GM23338 (cell line): ENCODE measurements around the gene ZDHHC5. TPM values are rescaled to one million over a fixed set of nuclear protein-coding genes. Genes with fewer than 3 reads are reported as not detected.
"Not testable (repeated sequence)": the region's sequence is repeated elsewhere in the genome, so short reads cannot be mapped to it uniquely, and the experiment has no call there.

Experiments
- ATAC-seq: fragments of 200-7000 bp; cut with Tn5 transposase; 3 replicates; pipeline ENCODE4 v1.9.1; 2020
- DNase-seq: peaks from one replicate; pipeline ENCODE4 v3.0.0-alpha.2; 2015; ENCODE audit warnings: low spot score
- H2AFZ ChIP-seq: fragments of 200-600 bp; sonication (generic); 2 replicates; pipeline ENCODE4 v1.8.0; 2016; ENCODE audit warnings: antibody characterized with exemption, mild to moderate bottlenecking, moderate library complexity
- H3F3A ChIP-seq: fragments of 200-600 bp; sonication (generic); replicated peaks from 2 replicates; pipeline ENCODE4 v1.8.0; 2017; ENCODE audit warnings: antibody characterized with exemption, mixed run types, low read depth
- H3K27ac ChIP-seq: fragments of 200-600 bp; sonication (generic); 2 replicates; pipeline ENCODE4 v1.6.1; 2016; ENCODE audit warnings: low read depth
- H3K27me3 ChIP-seq: fragments of 200-600 bp; sonication (generic); 2 replicates; pipeline ENCODE4 v1.8.0; 2016; ENCODE audit warnings: mild to moderate bottlenecking, mixed run types, moderate library complexity; ENCODE audit not compliant: insufficient read depth
- H3K36me3 ChIP-seq: fragments of 200-600 bp; sonication (generic); 2 replicates; pipeline ENCODE4 v1.8.0; 2016; ENCODE audit warnings: mild to moderate bottlenecking; ENCODE audit not compliant: insufficient read depth
- H3K4me1 ChIP-seq: fragments of 200-600 bp; sonication (generic); 2 replicates; pipeline ENCODE4 v1.8.0; 2016; ENCODE audit warnings: mild to moderate bottlenecking, moderate library complexity; ENCODE audit not compliant: insufficient read depth
- H3K4me2 ChIP-seq: fragments of 200-600 bp; sonication (generic); 2 replicates; pipeline ENCODE4 v1.7.1; 2017; ENCODE audit warnings: mixed run types
- H3K4me3 ChIP-seq: fragments of 200-600 bp; sonication (generic); 2 replicates; pipeline ENCODE4 v1.6.1; 2016; ENCODE audit warnings: mixed run types
- H3K79me2 ChIP-seq: fragments of 200-600 bp; sonication (generic); replicated peaks from 2 replicates; pipeline ENCODE4 v1.8.0; 2017; ENCODE audit warnings: mild to moderate bottlenecking; ENCODE audit not compliant: insufficient read depth
- H3K9me2 ChIP-seq: fragments of 200-600 bp; sonication (generic); 2 replicates; pipeline ENCODE4 v1.8.0; 2017; ENCODE audit not compliant: insufficient read depth
- H4K20me1 ChIP-seq: fragments of 200-600 bp; sonication (generic); replicated peaks from 2 replicates; pipeline ENCODE4 v1.8.0; 2017; ENCODE audit warnings: mild to moderate bottlenecking; ENCODE audit not compliant: insufficient read depth
- H3K27ac Mint-ChIP-seq: 2 replicates; pipeline ENCODE4 v1.8.0; 2020; ENCODE audit warnings: inconsistent platforms, mild to moderate bottlenecking, moderate library complexity, mixed read lengths
- H3K27me3 Mint-ChIP-seq: 3 replicates; pipeline ENCODE4 v1.8.0; 2022; ENCODE audit warnings: low read depth, mild to moderate bottlenecking, moderate library complexity, mixed read lengths, inconsistent platforms; ENCODE audit not compliant: insufficient read depth, poor library complexity
- H3K36me3 Mint-ChIP-seq: 3 replicates; pipeline ENCODE4 v1.8.0; 2021; ENCODE audit warnings: low read depth, mild to moderate bottlenecking, inconsistent platforms, moderate library complexity, mixed read lengths
- H3K4me1 Mint-ChIP-seq: 3 replicates; pipeline ENCODE4 v1.8.0; 2020; ENCODE audit warnings: mild to moderate bottlenecking, inconsistent platforms, mixed read lengths
- H3K4me3 Mint-ChIP-seq: 3 replicates; pipeline ENCODE4 v1.8.0; 2021; ENCODE audit warnings: moderate library complexity, mild to moderate bottlenecking, inconsistent platforms, mixed read lengths
- H3K9me3 Mint-ChIP-seq: 3 replicates; pipeline ENCODE4 v1.8.0; 2020; ENCODE audit warnings: moderate library complexity, mild to moderate bottlenecking, inconsistent platforms, mixed read lengths
- EZH2 ChIP-seq: fragments of 200-600 bp; sonication (generic); IDR thresholded peaks from one replicate; pipeline ENCODE4 v1.8.0; 2017; ENCODE audit warnings: antibody characterized with exemption, mild to moderate bottlenecking, low read depth; ENCODE audit not compliant: unreplicated experiment
- POLR2AphosphoS5 ChIP-seq: IDR thresholded peaks from 2 replicates; pipeline ENCODE4 v1.6.1; 2016; ENCODE audit warnings: antibody characterized with exemption, low read depth
- STAT1 ChIP-seq: IDR thresholded peaks from one replicate; pipeline ENCODE4 v1.6.1; 2016; ENCODE audit warnings: antibody characterized with exemption; ENCODE audit not compliant: unreplicated experiment
- polyA plus RNA-seq: library from polyadenylated mRNA; unstranded; fragments of >200 nt; fragmentation: Nextera tagmentation; extraction: Ambion mirVana; gene quantifications from 2 replicates; pipeline ENCODE4 v1.2.1, GENCODE V29; 2016
- total RNA-seq: library from RNA; depleted of rRNA; stranded (reverse); fragments of >200 nt; shearing (Covaris generic); gene quantifications from 2 replicates; pipeline ENCODE4 v1.2.3, GENCODE V29; 2014
- TF ChIP-seq, protein P1 (sequence below): IDR thresholded peaks from one replicate; pipeline ENCODE4 v1.6.1; 2018; ENCODE audit warnings: antibody characterized with exemption; ENCODE audit not compliant: unreplicated experiment

ZDHHC5 gene
- total and polyA plus RNA-seq, 2 experiments from 2014 or later, result 16.9 to 42.3 TPM

DNA sequence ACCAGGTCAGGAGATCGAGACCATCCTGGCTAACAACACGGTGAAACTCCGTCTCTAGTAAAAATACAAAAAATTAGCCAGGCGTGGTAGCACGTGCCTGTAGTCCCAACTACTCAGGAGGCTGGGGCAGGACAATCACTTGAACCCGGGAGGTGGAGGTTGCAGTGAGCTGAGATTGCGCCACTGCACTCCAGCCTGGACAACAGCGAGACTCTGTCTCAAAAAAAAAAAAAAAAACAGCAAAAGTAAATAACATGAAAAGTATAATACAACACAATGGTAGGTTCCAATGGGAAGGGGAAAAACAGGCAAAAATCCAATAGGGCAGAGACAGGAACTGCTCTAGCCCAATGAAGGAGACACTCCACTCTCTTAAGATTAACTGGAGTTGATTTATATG is 37.5 kb downstream of the ZDHHC5 start:
- H3K79me2 ChIP-seq, result peaks cover 22% of the 10 kb centered on the region
- peaks cover 15% of the 10 kb centered on the region for H3K36me3 ChIP-seq

DNA sequence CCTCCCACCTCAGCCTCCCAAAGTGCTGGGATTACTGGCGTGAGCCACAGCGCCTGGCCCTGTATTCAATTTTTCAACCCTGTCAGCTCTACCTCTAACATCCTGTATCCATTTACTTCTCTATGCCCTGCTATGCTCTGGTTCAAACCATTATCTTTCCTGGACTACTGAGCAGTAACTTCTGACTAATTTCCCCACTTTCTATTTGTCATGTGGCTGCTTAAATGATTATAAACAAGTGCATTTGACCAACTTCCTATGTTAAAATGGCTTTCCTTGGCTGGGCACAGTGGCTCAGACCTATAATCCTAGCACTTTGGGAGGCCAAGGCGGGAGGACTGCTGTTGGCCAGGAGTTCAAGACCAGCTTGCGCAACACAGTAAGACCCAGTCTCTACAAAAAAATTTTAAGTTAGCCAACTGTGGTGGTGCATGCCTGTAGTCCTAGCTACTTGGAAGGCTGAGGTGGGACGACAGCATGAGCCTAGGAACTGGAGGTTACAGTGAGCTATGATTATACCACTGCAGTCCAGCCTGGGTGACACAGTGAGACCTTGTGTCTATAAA is 42.0 kb downstream of the ZDHHC5 start:
- Mint-ChIP-seq H3K9me3 (peaks cover 3% of the 10 kb centered on the region; the same call in 1 of the 3 replicates), H3K27ac (no peak overlapping the region), H3K36me3 (peaks cover 22% of the 10 kb centered on the region), H3K4me3 (no peak overlapping the region), H3K27me3 (peaks cover 6% of the 10 kb centered on the region), H3K4me1 (peaks cover 16% of the 10 kb centered on the region)
- no peaks in the 10 kb centered on the region for H3K9me2 ChIP-seq
- H3F3A ChIP-seq, result peaks cover 4% of the 10 kb centered on the region; the same call in 1 of the 2 replicates
- H3K79me2 ChIP-seq, result peaks cover 56% of the 10 kb centered on the region
- H3K4me1 ChIP-seq, result peaks cover 8% of the 10 kb centered on the region; the same call in 1 of the 2 replicates
- no peak overlapping the region for H3K4me2 ChIP-seq
- H4K20me1 ChIP-seq, result peaks cover 15% of the 10 kb centered on the region
- H3K36me3 ChIP-seq, result 0 out of 2 replicates have a peak, but pooled peaks cover under 1% of the 10 kb centered on the region
- no peak overlapping the region for H2AFZ ChIP-seq
- no peak for DNase-seq
- no peak overlapping the region for H3K4me3 ChIP-seq
- no peak for TF ChIP-seq STAT1
- H3K27ac ChIP-seq, result no peak overlapping the region
- H3K27me3 ChIP-seq, result no peaks in the 10 kb centered on the region
- no peak for ATAC-seq

More for the DNA sequence above, 37.5 kb downstream of the ZDHHC5 start:
- H3K4me1 Mint-ChIP-seq, H3K4me3 ChIP-seq, H4K20me1 ChIP-seq, H3K4me3 Mint-ChIP-seq, H3K4me1 ChIP-seq, H3K27me3 ChIP-seq, ATAC-seq, H3K27ac ChIP-seq, H2AFZ ChIP-seq, H3K9me2 ChIP-seq, H3K4me2 ChIP-seq, H3K9me3 Mint-ChIP-seq, H3K27me3 Mint-ChIP-seq, DNase-seq, H3K27ac Mint-ChIP-seq: not testable (repeated sequence)
- peaks cover 40% of the 10 kb centered on the region for H3K36me3 Mint-ChIP-seq
- peaks cover 17% of the 10 kb centered on the region for H3F3A ChIP-seq

DNA sequence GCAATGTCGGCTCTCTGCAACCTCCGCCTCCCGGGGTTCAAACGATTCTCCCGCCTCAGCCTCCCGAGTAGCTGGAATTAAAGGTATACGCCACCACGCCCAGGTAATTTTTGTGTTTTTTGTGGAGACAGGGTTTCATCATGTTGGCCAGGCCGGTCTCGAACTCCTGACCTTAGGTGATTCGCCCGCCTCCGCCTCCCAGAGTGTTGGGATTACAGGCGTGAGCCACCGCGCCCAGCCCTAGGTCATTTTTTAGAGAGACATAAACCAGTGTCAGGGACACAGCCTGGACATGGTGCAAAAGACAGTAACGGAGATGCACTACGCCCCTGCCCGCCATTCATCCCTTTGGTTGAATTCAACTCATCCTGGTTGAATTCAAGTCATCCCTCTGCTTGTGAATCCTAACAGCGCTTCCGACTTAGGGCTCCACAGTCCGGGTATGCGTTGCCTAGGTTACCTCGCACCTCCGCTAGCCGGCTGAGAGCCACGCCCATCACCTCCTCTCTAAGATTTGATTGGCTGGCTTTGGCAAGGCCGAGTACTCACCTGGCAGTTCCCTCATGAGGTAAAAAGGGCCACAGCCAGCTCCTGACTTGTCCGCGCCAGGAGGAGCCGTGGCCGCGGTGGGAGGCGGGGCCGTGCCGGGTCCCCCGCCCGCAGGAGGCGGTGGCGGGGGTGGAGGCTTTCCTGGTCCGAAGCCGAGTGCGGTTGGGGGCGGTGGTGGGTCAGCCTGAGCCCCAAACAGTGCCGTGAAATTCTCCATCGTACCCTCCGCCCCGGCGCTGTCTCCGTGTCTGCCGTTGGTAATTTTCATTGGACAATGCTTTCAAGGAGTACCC is 43.7 kb downstream of the ZDHHC5 start, which contains the start of gene MED19:
Gene MED19, minus strand, starts transcription at position 802 of the 842 bp plus-strand sequence. Its CDS starts 36 bp downstream, at position 766.
- Mint-ChIP-seq H3K27me3 (peaks cover 6% of the 10 kb centered on the region), H3K4me1 (peaks cover 16% of the 10 kb centered on the region), H3K27ac (peak within 1 kb of the TSS; percentile 99), H3K36me3 (peaks cover 29% of the 10 kb centered on the region), H3K9me3 (peaks cover 8% of the 10 kb centered on the region), H3K4me3 (peak within 1 kb of the TSS; percentile 99)
- peaks cover 8% of the 10 kb centered on the region; the same call in 1 of the 2 replicates for H3K4me1 ChIP-seq
- H3K4me3 ChIP-seq, result peak within 1 kb of the TSS; percentile 77
- no peak within 1 kb of the TSS for H2AFZ ChIP-seq
- H3F3A ChIP-seq, result peaks cover 4% of the 10 kb centered on the region; the same call in 1 of the 2 replicates
- peak within 1 kb of the TSS; percentile 57 for H3K27ac ChIP-seq
- no peaks in the 10 kb centered on the region for H3K27me3 ChIP-seq
- TF ChIP-seq POLR2AphosphoS5 (0 out of 2 replicates have a peak, but pooled peaks have one; percentile 47), EZH2 (no peak)
- TF ChIP-seq, protein P1, sequence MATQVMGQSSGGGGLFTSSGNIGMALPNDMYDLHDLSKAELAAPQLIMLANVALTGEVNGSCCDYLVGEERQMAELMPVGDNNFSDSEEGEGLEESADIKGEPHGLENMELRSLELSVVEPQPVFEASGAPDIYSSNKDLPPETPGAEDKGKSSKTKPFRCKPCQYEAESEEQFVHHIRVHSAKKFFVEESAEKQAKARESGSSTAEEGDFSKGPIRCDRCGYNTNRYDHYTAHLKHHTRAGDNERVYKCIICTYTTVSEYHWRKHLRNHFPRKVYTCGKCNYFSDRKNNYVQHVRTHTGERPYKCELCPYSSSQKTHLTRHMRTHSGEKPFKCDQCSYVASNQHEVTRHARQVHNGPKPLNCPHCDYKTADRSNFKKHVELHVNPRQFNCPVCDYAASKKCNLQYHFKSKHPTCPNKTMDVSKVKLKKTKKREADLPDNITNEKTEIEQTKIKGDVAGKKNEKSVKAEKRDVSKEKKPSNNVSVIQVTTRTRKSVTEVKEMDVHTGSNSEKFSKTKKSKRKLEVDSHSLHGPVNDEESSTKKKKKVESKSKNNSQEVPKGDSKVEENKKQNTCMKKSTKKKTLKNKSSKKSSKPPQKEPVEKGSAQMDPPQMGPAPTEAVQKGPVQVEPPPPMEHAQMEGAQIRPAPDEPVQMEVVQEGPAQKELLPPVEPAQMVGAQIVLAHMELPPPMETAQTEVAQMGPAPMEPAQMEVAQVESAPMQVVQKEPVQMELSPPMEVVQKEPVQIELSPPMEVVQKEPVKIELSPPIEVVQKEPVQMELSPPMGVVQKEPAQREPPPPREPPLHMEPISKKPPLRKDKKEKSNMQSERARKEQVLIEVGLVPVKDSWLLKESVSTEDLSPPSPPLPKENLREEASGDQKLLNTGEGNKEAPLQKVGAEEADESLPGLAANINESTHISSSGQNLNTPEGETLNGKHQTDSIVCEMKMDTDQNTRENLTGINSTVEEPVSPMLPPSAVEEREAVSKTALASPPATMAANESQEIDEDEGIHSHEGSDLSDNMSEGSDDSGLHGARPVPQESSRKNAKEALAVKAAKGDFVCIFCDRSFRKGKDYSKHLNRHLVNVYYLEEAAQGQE, result no peak
- peak; percentile 99 for DNase-seq
- ATAC-seq, result peak; percentile 87
- H4K20me1 ChIP-seq, result peaks cover 13% of the 10 kb centered on the region
- no peaks in the 10 kb centered on the region for H3K36me3 ChIP-seq
- no peaks in the 10 kb centered on the region for H3K9me2 ChIP-seq
- peaks cover 60% of the 10 kb centered on the region for H3K79me2 ChIP-seq
- H3K4me2 ChIP-seq, result peak within 1 kb of the TSS; percentile 97
